ENCODE results near the gene EEA1.
"Not testable (repeated sequence)": the region's sequence is repeated elsewhere in the genome, so short reads cannot be mapped to it uniquely, and the experiment has no call there.

EEA1 gene

GRCh38 chr12:92753976-92754885, 174.9 kb downstream of the EEA1 start:
- no peak for DNase-seq (ENCODE audit: low read depth in 2 of 2)

GRCh38 chr12:92749691-92750090, 179.4 kb downstream of the EEA1 start:
- not testable (repeated sequence) for DNase-seq (ENCODE audit: low read depth in 2 of 2)

GRCh38 chr12:92747151-92747550, 181.9 kb downstream of the EEA1 start:
- DNase-seq (ENCODE audit: low read depth in 2 of 2), result no peak

GRCh38 chr12:92745856-92746550, 183.1 kb downstream of the EEA1 start:
- DNase-seq (ENCODE audit: low read depth in 2 of 2), result no peak

- DNase-seq (ENCODE audit: low read depth in 2 of 2), result no peak
These were observed 186.1 kb downstream of the EEA1 start for GRCh38 chr12:92743026-92743425.

- no peak for DNase-seq (ENCODE audit: low read depth in 2 of 2)
These were observed 188.7 kb downstream of the EEA1 start for GRCh38 chr12:92740411-92740810.

- no peak for DNase-seq (ENCODE audit: low read depth in 2 of 2)
These were observed 190.0 kb downstream of the EEA1 start for GRCh38 chr12:92739113-92739512.

GRCh38 chr12:92737855-92738850, 190.9 kb downstream of the EEA1 start:
- DNase-seq (ENCODE audit: low read depth in 2 of 2), result no peak

GRCh38 chr12:92736605-92737004, 192.5 kb downstream of the EEA1 start:
- no peak for DNase-seq (ENCODE audit: low read depth in 2 of 2)

GRCh38 chr12:92735131-92735721, 193.9 kb downstream of the EEA1 start:
- no peak for DNase-seq (ENCODE audit: low read depth in 2 of 2)

GRCh38 chr12:92733661-92734060, 195.4 kb downstream of the EEA1 start:
- DNase-seq (ENCODE audit: low read depth in 2 of 2), result no peak

- DNase-seq (ENCODE audit: low read depth in 2 of 2), result no peak
These were observed 195.9 kb downstream of the EEA1 start for GRCh38 chr12:92733181-92733580.

GRCh38 chr12:92732716-92733115, 196.4 kb downstream of the EEA1 start:
- DNase-seq (ENCODE audit: low read depth in 2 of 2), result no peak

- no peak for DNase-seq (ENCODE audit: low read depth in 2 of 2)
These were observed 196.9 kb downstream of the EEA1 start for GRCh38 chr12:92732216-92732615.

- no peak for DNase-seq (ENCODE audit: low read depth in 2 of 2)
These were observed 198.3 kb downstream of the EEA1 start for GRCh38 chr12:92730758-92731157.

- no peak for DNase-seq (ENCODE audit: low read depth in 2 of 2)
These were observed 199.3 kb downstream of the EEA1 start for GRCh38 chr12:92729773-92730305.

GRCh38 chr12:92726850-92727249, 202.2 kb downstream of the EEA1 start:
- DNase-seq (ENCODE audit: low read depth in 2 of 2), result no peak

GRCh38 chr12:92722897-92723296, 206.2 kb downstream of the EEA1 start:
- DNase-seq (ENCODE audit: low read depth in 2 of 2), result no peak

- DNase-seq (ENCODE audit: low read depth in 2 of 2), result no peak
These were observed 207.4 kb downstream of the EEA1 start for GRCh38 chr12:92721656-92722055.

- no peak for DNase-seq (ENCODE audit: low read depth in 2 of 2)
These were observed 208.0 kb downstream of the EEA1 start for GRCh38 chr12:92721130-92721529.

Measured in activated CD4-positive, alpha-beta T cell treated with anti-CD3 and anti-CD28 coated beads for 24 hours (primary cell).